Mucosa of gallbladder (tissue), 1 donor: ENCODE measurements around the gene RNF180. TPM values are rescaled to one million over a fixed set of nuclear protein-coding genes. Genes with fewer than 3 reads are reported as not detected.

Experiments
- DNase-seq: peaks from one replicate; pipeline ENCODE4 v3.0.0-alpha.2; 2020; ENCODE audit warnings: low spot score
- total RNA-seq: library from RNA; stranded (reverse); gene quantifications from one replicate; pipeline ENCODE4 v1.2.1, GENCODE V29; 2021
- donor health status: DM: no; HTN: no; CAD: no.

Gene RNF180
- total RNA-seq: 14.8 TPM

- DNase-seq: peak; percentile 35
Observed at GRCh38 chr5:64165500-64166200, at the start of gene RNF180. TSS of gene RNF180 (plus strand) at chr5:64165843. CDS start at chr5:64200808, 34,965 bp downstream.

- no peak for DNase-seq
Observed at GRCh38 chr5:64125521-64125920, 40.1 kb upstream of the RNF180 start.

DNA sequence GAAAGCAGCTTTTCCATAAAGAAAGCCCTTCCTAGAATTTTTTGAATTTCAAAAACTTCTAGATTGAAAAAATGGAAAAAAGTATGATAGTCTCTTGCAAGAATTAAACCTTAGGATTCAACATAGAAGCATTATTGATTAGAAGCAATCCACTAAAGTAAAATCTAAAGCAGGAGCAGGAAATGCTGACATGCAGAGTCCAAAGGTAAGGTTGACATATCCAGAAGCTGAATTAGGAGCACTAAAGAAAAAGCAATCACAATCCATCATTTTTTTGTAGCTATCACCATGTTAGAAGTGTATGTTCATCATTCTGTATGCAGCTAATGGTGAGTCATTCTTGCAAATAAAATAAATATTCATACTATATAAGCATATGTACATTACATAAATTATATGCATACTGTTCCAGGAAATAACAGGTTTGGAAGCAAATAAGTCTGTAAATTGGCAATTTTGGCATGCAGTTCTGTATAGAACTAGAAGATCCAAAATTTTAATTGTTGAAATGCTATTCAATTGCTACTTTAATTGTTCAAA is 39.4 kb upstream of the RNF180 start:
- DNase-seq: no peak

GRCh38 chr5:64140018-64140417 is 25.6 kb upstream of the RNF180 start:
- DNase-seq: no peak

GRCh38 chr5:64144425-64145215 is 21.0 kb upstream of the RNF180 start:
- DNase-seq: no peak

DNA sequence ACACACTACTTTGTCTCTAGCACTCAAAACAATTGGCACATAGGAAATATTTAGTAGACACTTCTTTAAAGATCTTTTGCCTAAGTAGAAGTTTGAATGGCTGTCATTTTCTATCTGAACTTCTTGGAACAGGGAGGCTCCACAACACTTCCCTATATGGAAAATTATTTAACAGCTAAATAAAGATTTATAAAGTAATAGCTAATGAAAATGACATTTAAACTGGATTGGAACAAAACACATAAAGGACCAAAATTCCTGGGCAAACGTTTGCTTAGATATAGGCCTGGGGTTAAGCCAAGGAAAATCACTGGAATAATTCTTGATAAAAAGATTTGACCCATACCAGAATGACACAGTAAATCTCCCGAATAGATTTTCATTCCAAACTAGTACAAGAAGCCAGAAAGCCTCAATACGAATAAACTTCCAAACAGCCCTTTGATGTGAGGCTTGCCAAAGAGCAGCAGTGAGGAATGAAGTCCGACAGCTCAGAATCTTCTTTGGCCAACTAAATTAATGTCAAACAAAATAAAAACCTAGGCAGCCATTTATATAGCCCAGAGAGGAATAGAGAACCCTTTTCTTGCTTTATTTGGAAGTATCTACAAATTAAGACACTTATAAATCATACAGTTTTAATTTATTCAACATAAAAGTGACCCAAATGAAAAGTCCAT is 20.3 kb upstream of the RNF180 start:
- DNase-seq: no peak

DNA sequence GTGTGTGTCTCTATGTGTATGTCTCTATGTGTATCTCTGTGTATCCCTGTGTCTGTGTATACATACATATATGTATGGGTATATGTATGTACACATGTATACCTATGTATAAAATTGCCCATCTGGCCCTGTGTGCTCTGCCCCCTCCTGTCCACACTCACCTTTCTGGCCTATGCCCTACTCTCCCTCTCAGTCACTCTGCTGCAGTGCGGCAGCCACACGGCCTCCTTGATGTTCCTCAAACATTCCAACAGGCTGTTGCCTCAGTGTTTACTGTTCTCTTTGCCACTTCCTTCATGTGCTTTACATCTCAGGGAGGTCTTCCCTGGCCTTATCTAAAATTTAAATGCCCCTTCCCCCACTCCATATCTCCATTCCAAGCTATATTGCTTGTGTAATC is 18.3 kb upstream of the RNF180 start:
- DNase-seq: no peak

DNA sequence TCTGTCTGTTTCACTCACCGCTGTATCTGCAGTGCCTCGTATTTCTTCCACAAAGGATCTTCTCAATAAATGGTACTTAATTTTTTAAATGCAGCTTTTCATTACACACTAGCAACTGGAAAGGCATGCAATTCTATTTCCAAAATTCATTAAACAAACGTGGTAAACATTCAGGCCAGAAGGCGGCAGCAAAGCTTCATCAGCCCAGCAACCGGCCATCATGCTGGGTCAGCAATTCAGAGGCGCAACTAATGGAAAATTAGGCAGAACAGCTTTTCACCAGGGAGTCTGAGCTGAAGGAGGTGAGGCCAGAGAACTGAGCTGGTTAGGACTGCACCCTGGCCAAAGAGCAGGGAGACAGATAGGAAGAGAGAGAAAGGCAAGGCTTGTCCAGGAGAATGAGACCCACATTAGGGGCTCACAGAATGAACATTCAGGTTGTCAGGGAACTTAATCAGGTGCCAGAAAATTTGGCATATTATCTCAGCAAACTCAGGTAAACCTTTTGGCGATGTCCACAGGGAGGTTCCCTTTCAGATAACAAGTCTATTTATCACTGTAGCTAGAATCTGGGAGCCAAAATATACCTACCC is 17.7 kb upstream of the RNF180 start:
- peak; percentile 59 for DNase-seq

DNA sequence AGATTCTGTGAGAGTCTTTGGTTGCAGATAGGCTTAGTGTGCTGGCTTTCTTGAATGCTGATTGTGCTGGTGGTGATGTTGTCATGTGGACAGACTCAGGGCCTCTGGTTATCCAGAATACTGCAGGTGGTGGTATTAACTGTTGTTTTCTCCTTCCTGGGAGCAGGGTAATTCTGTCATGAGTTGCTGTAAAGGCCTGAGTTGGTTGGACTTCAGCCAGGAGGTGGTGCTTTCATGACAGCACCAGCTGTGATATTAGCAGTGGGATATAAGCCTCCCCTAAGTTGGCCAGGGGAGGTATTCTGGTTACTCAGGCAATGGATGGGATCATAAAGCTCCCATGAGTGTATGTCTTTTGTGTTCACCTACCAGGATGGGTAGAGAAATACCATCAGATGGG is 16.4 kb upstream of the RNF180 start:
- no peak for DNase-seq

- DNase-seq: no peak
Observed at GRCh38 chr5:64149857-64150521, 15.7 kb upstream of the RNF180 start.

DNA sequence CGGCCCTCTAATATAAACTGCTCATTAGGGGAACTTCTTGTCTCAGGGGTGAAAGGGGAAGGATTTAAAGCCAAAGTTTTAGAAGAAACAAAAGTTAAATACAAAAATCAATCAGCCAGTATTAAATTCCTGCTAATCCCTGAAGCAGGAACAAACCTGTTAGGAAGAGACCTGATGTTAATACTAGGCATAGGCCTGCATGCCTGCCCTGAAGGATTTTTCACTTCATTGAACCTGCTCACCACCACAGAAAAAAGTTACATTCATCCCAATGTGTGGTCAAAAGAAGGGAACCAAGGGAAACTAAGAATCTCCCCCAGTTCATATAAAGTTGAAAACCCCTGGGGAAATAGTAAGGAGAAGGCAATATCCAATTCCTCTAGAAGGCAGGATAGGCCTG is 9.4 kb upstream of the RNF180 start:
- DNase-seq: no peak

GRCh38 chr5:64158827-64159226 is 6.8 kb upstream of the RNF180 start:
- DNase-seq: no peak

DNA sequence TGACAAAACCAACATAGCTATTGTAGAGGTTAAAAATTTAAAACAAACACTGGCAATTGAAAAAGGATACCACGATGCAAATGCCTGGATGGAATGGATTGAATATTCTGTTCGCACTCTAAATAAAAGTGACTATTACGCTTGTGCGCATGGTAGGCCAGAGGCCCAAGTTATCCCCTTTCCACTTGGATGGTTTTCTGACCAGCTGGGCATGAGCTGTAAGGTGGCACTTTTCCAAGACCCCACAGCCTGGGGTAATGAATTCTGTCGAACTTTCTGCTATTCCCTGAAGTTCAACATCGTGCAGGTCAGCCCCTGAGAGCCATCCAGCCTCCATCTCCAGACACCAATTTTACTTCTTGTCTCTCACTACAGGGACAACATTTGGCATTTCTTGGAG is 5.4 kb upstream of the RNF180 start:
- DNase-seq: no peak

DNA sequence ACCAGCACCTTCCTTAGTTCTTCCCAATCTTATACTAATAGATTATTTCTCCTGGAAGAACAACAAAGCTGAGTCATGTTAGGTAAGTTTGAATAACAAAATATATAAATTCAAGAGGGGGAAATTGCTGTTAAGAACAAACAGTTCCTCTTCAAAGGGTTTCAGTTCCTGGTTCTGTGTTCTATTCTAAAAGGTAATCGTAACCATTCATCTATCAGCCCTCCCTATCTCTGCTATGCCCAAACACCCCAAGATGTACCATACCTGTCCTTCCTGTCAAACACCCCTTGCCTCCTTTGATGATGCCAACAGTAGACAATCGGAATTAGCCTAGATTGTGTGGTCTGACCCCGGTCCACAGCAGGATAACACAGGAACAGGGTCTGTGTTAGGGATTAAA is 4.2 kb upstream of the RNF180 start:
- no peak for DNase-seq

DNA sequence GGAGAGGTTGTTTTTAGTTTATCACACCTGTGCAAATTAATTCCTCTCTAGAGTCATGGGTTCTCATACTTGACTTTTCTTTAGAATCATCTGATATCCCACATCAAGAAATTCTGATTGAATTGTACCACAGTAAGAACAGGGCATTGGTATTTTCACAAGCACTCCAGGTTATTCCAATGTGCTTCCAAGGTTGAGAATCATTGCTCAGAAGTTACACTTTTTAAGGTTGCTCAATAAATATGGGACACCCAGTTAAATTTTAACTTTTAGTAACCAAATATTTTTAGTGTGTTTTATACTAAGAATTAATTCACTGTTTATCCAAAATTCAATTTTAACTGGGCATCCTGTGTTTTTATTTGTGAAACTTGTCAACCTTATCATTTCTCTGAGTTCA is 2.5 kb upstream of the RNF180 start:
- no peak for DNase-seq

GRCh38 chr5:64163746-64164145 is 1.9 kb upstream of the RNF180 start:
- DNase-seq: no peak

DNA sequence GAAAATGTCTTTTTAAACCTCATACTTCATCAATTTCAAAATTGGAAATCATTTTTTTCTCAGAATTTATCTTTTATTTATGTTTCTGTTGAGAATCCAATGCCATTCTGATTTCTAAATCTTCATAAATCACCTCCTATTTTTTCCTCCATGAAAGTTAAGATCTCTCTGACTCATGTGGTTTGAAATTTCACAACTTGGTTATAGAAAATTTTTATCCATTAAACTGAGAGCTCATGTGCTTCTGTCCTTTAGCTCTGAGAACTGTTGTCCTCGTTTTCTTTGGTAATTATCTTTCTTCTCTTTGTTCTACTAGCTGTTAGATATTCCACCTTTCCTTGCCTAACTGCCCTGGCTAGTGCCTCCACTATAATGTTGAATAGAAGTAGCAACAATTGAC is 1.5 kb upstream of the RNF180 start:
- no peak for DNase-seq

GRCh38 chr5:64165160-64165499 is 513 bp upstream of the RNF180 start:
- DNase-seq: no peak

DNA sequence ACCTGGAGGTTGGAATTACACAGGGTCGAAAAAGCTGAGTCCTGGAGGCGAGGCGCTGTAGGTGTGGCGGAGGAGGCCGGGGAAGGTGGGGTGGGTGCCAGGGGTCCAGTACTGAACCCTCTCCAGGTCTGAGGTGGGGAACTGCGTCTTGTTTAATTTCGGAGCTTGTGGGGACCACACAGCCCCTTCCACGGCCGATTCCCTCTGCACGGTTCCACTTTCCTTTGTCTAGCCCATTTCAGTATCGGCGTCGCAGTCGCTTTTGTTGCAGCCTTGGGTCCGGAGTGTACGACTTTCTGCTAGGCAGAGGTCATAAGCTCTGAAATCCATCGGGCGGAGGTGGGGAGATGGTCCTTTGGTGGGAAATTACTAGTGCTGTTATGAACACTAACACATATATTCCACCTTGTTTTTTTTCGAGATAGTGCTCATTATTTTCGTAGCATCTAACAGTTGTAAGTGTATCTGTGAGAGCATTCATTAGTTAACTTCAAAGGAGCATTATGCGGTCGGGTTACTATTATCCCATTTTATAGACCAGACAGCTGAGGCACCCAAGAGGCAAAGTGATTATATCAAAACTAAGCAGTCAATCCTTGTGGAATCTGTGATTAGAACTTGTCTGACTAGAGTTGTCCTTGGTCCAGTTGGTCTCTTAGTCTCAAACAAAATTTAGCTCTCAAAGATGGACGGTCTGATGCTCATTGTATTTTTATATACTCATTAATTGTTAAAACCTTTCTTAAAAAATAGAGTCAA is 737 bp downstream of the RNF180 start:
- DNase-seq: no peak

GRCh38 chr5:64176301-64176700 is 10.7 kb downstream of the RNF180 start:
- no peak for DNase-seq
